Measurements from ENCODE around the gene PCCA.

PCCA gene

DNA sequence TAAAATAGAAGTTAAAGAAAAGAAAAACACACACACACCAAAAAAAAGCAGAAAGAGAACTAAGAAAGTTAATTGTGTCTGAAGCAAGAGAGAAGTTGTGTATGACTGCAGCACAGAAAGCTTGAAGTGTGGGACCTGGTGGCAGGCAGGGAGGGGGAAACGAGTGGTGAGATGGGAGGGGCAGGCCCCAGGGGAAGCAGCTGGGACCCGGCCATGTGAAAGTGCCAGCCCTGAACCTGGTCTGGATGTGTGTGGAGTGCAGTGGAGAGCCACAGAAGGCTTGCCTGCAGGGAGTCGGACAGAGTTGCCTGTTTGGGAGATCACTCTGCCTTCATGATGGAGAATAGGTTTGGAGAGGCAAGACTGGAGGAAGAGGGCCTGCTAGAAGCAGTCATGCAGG, 300.7 kb downstream of the PCCA start:
- Histone ChIP-seq H3K23ac (ENCODE audit: low read length) (no peak overlapping the region), H2BK5ac (ENCODE audit: low read length) (no peak overlapping the region), H3K4me2 (ENCODE audit: low read length) (no peak overlapping the region), H3K27me3 (ENCODE audit: insufficient read depth, low read length, poor library complexity) (no peaks in the 10 kb centered on the region), H3K56ac (ENCODE audit: low read length) (no peak overlapping the region), H2AK5ac (ENCODE audit: low read length) (no peak overlapping the region), H3K18ac (ENCODE audit: low read length) (no peak overlapping the region), H3K27ac (ENCODE audit: low read depth, low read length) (no peak overlapping the region), H4K5ac (ENCODE audit: low read length) (no peak overlapping the region), H4K8ac (ENCODE audit: low read depth, low read length) (no peak overlapping the region), H3K9ac (ENCODE audit: low read length) (no peak overlapping the region), H3K4me3 (ENCODE audit: low read length) (no peak overlapping the region), H3K79me1 (ENCODE audit: low read length) (no peaks in the 10 kb centered on the region), H3K4ac (ENCODE audit: low read depth, low read length) (no peak overlapping the region), H3K4me1 (ENCODE audit: control insufficient read depth, low read depth, low read length) (no peaks in the 10 kb centered on the region), H3K79me2 (ENCODE audit: control insufficient read depth, insufficient read depth, low read length) (no peaks in the 10 kb centered on the region), H3K36me3 (ENCODE audit: control insufficient read depth, insufficient read depth, low read length) (no peaks in the 10 kb centered on the region), H2BK15ac (replicated peaks; ENCODE audit: low read depth) (no peak overlapping the region), H2BK120ac (ENCODE audit: low read depth, low read length) (no peak overlapping the region)
- DNase-seq = no peak
- WGBS (ENCODE audit: extremely low coverage, insufficient coverage, low lambda C conversion rate) = no CpG with 5 or more reads among the region's 3 CpGs

DNA sequence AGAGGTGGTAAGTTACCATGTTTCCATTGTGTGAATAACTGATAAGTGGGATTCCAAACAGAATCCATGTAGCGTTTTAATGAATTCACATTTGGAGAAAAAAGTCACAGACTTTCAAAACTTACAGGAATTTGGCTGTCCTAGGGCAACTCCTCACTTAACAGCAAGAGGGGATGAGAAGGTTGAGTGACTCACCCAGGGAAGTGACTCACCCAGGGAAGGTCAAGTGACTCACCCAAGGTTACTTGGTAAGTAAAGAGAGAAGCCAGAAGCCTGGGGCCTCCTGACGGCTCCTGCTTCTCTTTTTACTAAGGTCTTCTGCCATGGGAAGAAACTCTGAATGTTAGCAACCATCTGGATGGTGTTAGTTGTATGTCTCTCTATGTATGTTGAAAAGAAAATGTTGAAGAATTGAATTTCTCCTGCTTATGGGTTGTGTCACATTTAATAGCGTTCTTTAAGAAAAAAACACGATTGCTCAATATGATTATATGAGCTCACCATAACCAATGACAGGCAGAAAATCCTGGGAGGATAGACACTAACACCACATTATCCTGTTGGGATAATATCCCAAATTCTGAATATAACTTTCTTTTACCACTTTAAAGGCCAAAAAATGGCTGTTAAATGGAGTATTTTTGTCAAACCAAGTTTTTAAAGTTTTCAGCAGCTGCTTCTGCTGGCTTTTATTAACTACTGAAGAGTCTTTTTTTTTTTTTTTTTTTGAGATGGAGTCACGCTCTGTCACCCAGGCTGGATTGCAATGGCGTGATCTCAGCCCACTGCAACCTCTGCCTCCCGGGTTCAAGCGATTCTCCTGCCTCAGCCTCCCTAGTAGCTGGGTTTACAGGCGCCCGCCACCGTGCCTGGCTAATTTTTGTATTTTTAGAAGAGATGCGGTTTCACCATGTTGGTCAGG, 304.1 kb downstream of the PCCA start:
- no peak overlapping the region for H3K4ac ChIP-seq (ENCODE audit: low read depth, low read length)
- H3K79me2 ChIP-seq (ENCODE audit: control insufficient read depth, insufficient read depth, low read length) = no peaks in the 10 kb centered on the region
- no peak overlapping the region for H2BK5ac ChIP-seq (ENCODE audit: low read length)
- peak overlapping the region; percentile 47 for H3K18ac ChIP-seq (ENCODE audit: low read length)
- H3K27me3 ChIP-seq (ENCODE audit: insufficient read depth, low read length, poor library complexity) = no peaks in the 10 kb centered on the region
- no peak overlapping the region for H2BK120ac ChIP-seq (ENCODE audit: low read depth, low read length)
- H3K27ac ChIP-seq (ENCODE audit: low read depth, low read length) = no peak overlapping the region
- H3K4me3 ChIP-seq (ENCODE audit: low read length) = no peak overlapping the region
- peak; percentile 99 for DNase-seq
- no peak overlapping the region for H3K56ac ChIP-seq (ENCODE audit: low read length)
- H2BK15ac ChIP-seq (replicated peaks; ENCODE audit: low read depth) = no peak overlapping the region
- H3K4me1 ChIP-seq (ENCODE audit: control insufficient read depth, low read depth, low read length) = no peaks in the 10 kb centered on the region
- no peak overlapping the region for H3K23ac ChIP-seq (ENCODE audit: low read length)
- no peak overlapping the region for H3K4me2 ChIP-seq (ENCODE audit: low read length)
- H4K5ac ChIP-seq (ENCODE audit: low read length) = no peak overlapping the region
- WGBS (ENCODE audit: extremely low coverage, insufficient coverage, low lambda C conversion rate) = no CpG with 5 or more reads among the region's 12 CpGs
- H4K8ac ChIP-seq (ENCODE audit: low read depth, low read length) = no peak overlapping the region
- no peaks in the 10 kb centered on the region for H3K79me1 ChIP-seq (ENCODE audit: low read length)
- H3K9ac ChIP-seq (ENCODE audit: low read length) = no peak overlapping the region
- no peak overlapping the region for H2AK5ac ChIP-seq (ENCODE audit: low read length)
- no peaks in the 10 kb centered on the region for H3K36me3 ChIP-seq (ENCODE audit: control insufficient read depth, insufficient read depth, low read length)

DNA sequence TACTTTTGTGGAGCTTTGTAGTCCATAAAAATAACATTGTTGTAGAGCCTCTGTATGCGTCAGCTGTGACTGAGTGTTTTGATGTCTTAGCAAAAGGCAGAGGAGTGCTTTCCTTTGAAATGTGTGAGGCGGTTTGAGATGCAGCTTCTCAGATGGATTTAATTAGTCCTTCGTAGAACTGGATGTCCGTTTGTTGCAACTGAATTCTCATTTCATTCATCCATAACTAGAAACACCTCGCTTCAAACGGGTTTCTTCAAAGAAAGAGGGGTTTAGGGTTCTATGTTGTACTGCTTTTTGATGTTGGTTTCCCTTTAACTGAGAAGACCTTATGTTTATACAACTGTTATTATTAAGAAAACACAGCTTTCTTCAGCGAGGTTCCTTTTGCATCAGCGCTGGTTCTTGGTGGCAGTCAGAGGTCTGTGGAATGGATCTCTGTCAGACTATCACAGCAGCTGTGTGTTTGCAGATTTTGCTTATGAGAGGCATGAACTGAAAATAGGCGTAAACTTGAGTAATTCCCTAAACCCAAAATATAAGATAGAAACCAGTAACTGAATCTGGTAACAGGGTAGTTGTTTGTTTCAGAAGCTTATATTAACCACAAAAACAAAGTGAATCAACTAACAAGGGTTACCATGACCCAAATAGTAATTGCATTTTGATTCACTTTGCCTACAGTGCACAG, 305.3 kb downstream of the PCCA start:
- Histone ChIP-seq H2BK15ac (replicated peaks; ENCODE audit: low read depth) (no peak overlapping the region), H4K5ac (ENCODE audit: low read length) (no peak overlapping the region), H3K18ac (ENCODE audit: low read length) (no peak overlapping the region), H3K27ac (ENCODE audit: low read depth, low read length) (peak overlapping the region; percentile 22), H2BK120ac (ENCODE audit: low read depth, low read length) (no peak overlapping the region), H3K4me3 (ENCODE audit: low read length) (no peak overlapping the region), H3K27me3 (ENCODE audit: insufficient read depth, low read length, poor library complexity) (no peaks in the 10 kb centered on the region), H3K4ac (ENCODE audit: low read depth, low read length) (no peak overlapping the region), H3K23ac (ENCODE audit: low read length) (no peak overlapping the region), H4K8ac (ENCODE audit: low read depth, low read length) (no peak overlapping the region), H2BK5ac (ENCODE audit: low read length) (no peak overlapping the region), H3K4me2 (ENCODE audit: low read length) (no peak overlapping the region), H3K79me2 (ENCODE audit: control insufficient read depth, insufficient read depth, low read length) (no peaks in the 10 kb centered on the region), H3K56ac (ENCODE audit: low read length) (no peak overlapping the region), H3K36me3 (ENCODE audit: control insufficient read depth, insufficient read depth, low read length) (no peaks in the 10 kb centered on the region), H3K9ac (ENCODE audit: low read length) (no peak overlapping the region), H2AK5ac (ENCODE audit: low read length) (no peak overlapping the region), H3K79me1 (ENCODE audit: low read length) (no peaks in the 10 kb centered on the region), H3K4me1 (ENCODE audit: control insufficient read depth, low read depth, low read length) (no peaks in the 10 kb centered on the region)
- DNase-seq = no peak
- WGBS (ENCODE audit: extremely low coverage, insufficient coverage, low lambda C conversion rate) = no CpG with 5 or more reads among the region's 9 CpGs

- Histone ChIP-seq H3K4me2 (ENCODE audit: low read length) (no peak overlapping the region), H3K27ac (ENCODE audit: low read depth, low read length) (no peak overlapping the region), H3K4me3 (ENCODE audit: low read length) (no peak overlapping the region), H3K79me2 (ENCODE audit: control insufficient read depth, insufficient read depth, low read length) (no peaks in the 10 kb centered on the region), H3K4me1 (ENCODE audit: control insufficient read depth, low read depth, low read length) (no peaks in the 10 kb centered on the region), H2BK15ac (replicated peaks; ENCODE audit: low read depth) (no peak overlapping the region), H3K36me3 (ENCODE audit: control insufficient read depth, insufficient read depth, low read length) (no peaks in the 10 kb centered on the region), H3K18ac (ENCODE audit: low read length) (no peak overlapping the region), H4K5ac (ENCODE audit: low read length) (no peak overlapping the region), H2BK120ac (ENCODE audit: low read depth, low read length) (no peak overlapping the region), H2BK5ac (ENCODE audit: low read length) (no peak overlapping the region), H3K23ac (ENCODE audit: low read length) (no peak overlapping the region), H3K27me3 (ENCODE audit: insufficient read depth, low read length, poor library complexity) (no peaks in the 10 kb centered on the region), H3K9ac (ENCODE audit: low read length) (no peak overlapping the region), H3K56ac (ENCODE audit: low read length) (no peak overlapping the region), H3K79me1 (ENCODE audit: low read length) (no peaks in the 10 kb centered on the region), H2AK5ac (ENCODE audit: low read length) (no peak overlapping the region), H4K8ac (ENCODE audit: low read depth, low read length) (no peak overlapping the region), H3K4ac (ENCODE audit: low read depth, low read length) (no peak overlapping the region)
- no CpG with 5 or more reads among the region's 4 CpGs for WGBS (ENCODE audit: extremely low coverage, insufficient coverage, low lambda C conversion rate)
- DNase-seq = no peak
These were observed 306.9 kb downstream of the PCCA start for GRCh38 chr13:100395698-100396373.

DNA sequence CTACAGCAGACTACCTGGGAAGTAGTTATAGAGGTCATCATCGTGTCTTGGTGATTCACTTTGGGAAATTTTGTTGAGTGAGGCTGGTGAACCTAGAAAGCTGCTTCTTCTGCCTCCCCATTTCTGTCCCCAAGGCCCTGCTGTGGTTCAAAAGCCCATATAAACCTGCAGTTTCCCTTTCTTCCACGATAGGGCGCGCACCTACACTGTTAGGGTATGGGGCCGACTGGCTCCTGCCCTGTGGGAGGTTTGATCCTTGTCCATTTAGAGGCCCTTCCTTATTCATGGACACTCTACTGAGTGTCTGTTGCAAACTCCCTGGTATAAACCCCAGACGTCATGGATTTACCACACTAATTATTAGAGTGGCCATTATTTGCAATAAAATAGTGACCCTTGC, 307.9 kb downstream of the PCCA start:
- Histone ChIP-seq H3K4me2 (ENCODE audit: low read length) (no peak overlapping the region), H3K27me3 (ENCODE audit: insufficient read depth, low read length, poor library complexity) (no peaks in the 10 kb centered on the region), H4K5ac (ENCODE audit: low read length) (no peak overlapping the region), H3K79me1 (ENCODE audit: low read length) (no peaks in the 10 kb centered on the region), H3K4me3 (ENCODE audit: low read length) (no peak overlapping the region), H3K4ac (ENCODE audit: low read depth, low read length) (no peak overlapping the region), H3K79me2 (ENCODE audit: control insufficient read depth, insufficient read depth, low read length) (no peaks in the 10 kb centered on the region), H2AK5ac (ENCODE audit: low read length) (no peak overlapping the region), H3K27ac (ENCODE audit: low read depth, low read length) (no peak overlapping the region), H2BK120ac (ENCODE audit: low read depth, low read length) (no peak overlapping the region), H4K8ac (ENCODE audit: low read depth, low read length) (no peak overlapping the region), H3K36me3 (ENCODE audit: control insufficient read depth, insufficient read depth, low read length) (no peaks in the 10 kb centered on the region), H3K18ac (ENCODE audit: low read length) (no peak overlapping the region), H3K9ac (ENCODE audit: low read length) (no peak overlapping the region), H3K23ac (ENCODE audit: low read length) (no peak overlapping the region), H3K56ac (ENCODE audit: low read length) (no peak overlapping the region), H2BK5ac (ENCODE audit: low read length) (no peak overlapping the region), H2BK15ac (replicated peaks; ENCODE audit: low read depth) (no peak overlapping the region), H3K4me1 (ENCODE audit: control insufficient read depth, low read depth, low read length) (no peaks in the 10 kb centered on the region)
- peak; percentile 57 for DNase-seq
- WGBS (ENCODE audit: extremely low coverage, insufficient coverage, low lambda C conversion rate) = no CpG with 5 or more reads among the region's 6 CpGs

Measured in mesendoderm (in vitro differentiated cells).